ENCODE measurements around the gene PAX5. TPM values are rescaled to one million over a fixed set of nuclear protein-coding genes. Genes with fewer than 3 reads are reported as not detected.

Gene PAX5
- total RNA-seq, 4 donors from 2014 or later: not detected

GRCh38 chr9:36993933-36994764 is 39.9 kb downstream of the PAX5 start:
- 79 to 85% methylated on average over 17 to 19 of the region's 19 CpGs for WGBS, 2 donors
- peaks cover 0 to 63% of the 10 kb centered on the region in 2 donors for H3K27me3 ChIP-seq
- no peaks in the 10 kb centered on the region for H3K4me1 ChIP-seq
- TF ChIP-seq CTCF (IDR thresholded peaks at IDR 0.05) (no peak), EP300 (IDR thresholded peaks at IDR 0.05) (no peak), POLR2A (IDR thresholded peaks at IDR 0.05) (no peak)
- no peaks in the 10 kb centered on the region for H3K36me3 ChIP-seq
- H3K27ac ChIP-seq: no peak overlapping the region
- peaks cover 0 to 20% (median 4%) of the 10 kb centered on the region in 4 donors for H3K9me3 ChIP-seq
- no peak for DNase-seq (ENCODE audit: low spot score in 2 of 2)
- no peak overlapping the region for H3K4me3 ChIP-seq

DNA sequence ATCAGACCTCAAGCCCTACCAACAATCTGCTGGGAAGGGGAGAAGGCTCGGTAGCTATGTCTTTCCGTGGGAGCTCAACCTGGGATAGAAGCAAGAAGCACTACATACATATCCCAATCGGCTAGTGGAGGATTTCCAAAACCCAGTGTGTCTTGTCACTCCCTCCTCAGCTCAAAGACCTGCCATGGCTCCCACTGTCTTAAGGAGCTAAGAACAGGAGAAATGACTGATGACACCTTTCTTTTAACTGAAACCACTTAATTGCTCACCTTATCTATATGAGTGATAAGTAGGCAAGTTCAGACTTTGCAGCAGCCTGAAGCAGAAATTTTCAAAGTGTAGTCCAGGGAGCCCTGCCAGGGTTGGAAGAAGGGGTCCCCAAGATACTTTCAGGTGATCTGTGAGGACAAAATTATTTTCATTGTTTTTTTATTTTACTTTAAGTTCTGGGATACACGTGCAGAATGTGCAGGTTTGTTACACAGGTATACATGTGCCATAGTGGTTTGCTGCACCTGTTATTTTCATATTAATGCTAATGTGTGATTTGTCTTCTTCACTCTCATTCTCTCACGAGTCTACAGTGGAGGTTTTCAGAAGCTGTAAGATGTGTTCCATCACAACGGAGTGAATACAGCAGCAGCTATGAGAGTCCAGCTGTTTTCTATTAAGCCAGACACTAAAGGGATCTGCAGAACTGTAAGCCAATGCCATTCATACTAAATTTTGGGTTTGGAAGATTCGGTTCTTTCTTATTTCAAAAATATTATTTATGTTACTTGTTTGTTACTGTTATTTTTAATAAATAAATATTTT is 41.4 kb downstream of the PAX5 start:
- Histone ChIP-seq H3K9me3 (peaks cover 0 to 20% (median 4%) of the 10 kb centered on the region in 4 donors), H3K4me3 (no peak overlapping the region), H3K36me3 (no peaks in the 10 kb centered on the region), H3K27me3 (peaks cover 0 to 74% of the 10 kb centered on the region in 2 donors), H3K27ac (no peak overlapping the region), H3K4me1 (peaks cover 0 to 6% (median 0%) of the 10 kb centered on the region in 4 donors)
- no peak for DNase-seq (ENCODE audit: low spot score in 2 of 2)
- WGBS, 2 donors: 56 to 57% methylated on average over 7 of the region's 7 CpGs
- TF ChIP-seq POLR2A (IDR thresholded peaks at IDR 0.05): no peak
- TF ChIP-seq EP300 (IDR thresholded peaks at IDR 0.05): no peak
- TF ChIP-seq CTCF (IDR thresholded peaks at IDR 0.05): no peak

DNA sequence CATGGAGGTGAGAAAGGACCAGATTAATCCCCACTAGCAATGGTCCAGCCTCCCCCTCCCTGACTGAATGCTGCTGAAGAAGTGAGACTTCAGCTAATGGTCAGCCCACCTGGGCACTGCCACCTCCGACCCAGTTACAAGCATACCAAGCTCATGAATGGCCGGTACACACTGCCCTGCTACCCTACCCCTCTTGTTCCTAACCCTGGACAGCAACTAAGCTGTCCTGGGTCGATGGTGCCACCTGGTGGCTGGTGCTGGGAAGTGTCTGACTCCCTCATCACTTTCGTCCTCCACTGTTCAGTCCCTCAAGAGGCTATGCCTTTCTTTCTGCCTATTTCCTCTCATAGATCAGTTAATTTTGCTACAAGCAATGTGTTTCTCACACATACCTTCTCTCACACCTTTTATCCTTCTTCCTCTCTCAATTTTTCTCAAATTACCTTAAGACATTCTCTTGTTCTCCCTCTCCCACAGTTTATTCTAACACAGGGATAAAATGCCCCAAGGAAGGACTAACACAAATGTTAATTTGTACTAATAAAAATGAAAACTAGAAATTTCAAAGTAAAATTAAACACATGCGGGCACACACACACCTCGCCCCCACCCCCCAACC is 42.4 kb downstream of the PAX5 start:
- 10 to 18% methylated on average over 6 of the region's 6 CpGs for WGBS, 2 donors
- Histone ChIP-seq H3K4me3 (no peak overlapping the region), H3K36me3 (no peaks in the 10 kb centered on the region), H3K27ac (no peak overlapping the region), H3K27me3 (peaks cover 0 to 82% of the 10 kb centered on the region in 2 donors), H3K4me1 (peaks cover 0 to 16% (median 1%) of the 10 kb centered on the region in 4 donors), H3K9me3 (peaks cover 0 to 20% (median 4%) of the 10 kb centered on the region in 4 donors)
- TF ChIP-seq EP300 (IDR thresholded peaks at IDR 0.05): no peak
- no peak for TF ChIP-seq POLR2A (IDR thresholded peaks at IDR 0.05)
- no peak for TF ChIP-seq CTCF (IDR thresholded peaks at IDR 0.05)
- no peak for DNase-seq (ENCODE audit: low spot score in 2 of 2)

GRCh38 chr9:36988848-36989247 is 45.2 kb downstream of the PAX5 start:
- H3K36me3 ChIP-seq: no peaks in the 10 kb centered on the region
- peaks cover 0 to 88% of the 10 kb centered on the region in 2 donors for H3K27me3 ChIP-seq
- no peak overlapping the region for H3K27ac ChIP-seq
- no peak overlapping the region for H3K4me3 ChIP-seq
- TF ChIP-seq CTCF (IDR thresholded peaks at IDR 0.05): no peak
- TF ChIP-seq POLR2A (IDR thresholded peaks at IDR 0.05): no peak
- no peak for TF ChIP-seq EP300 (IDR thresholded peaks at IDR 0.05)
- no peak for DNase-seq (ENCODE audit: low spot score in 2 of 2)
- H3K4me1 ChIP-seq: peaks cover 0 to 28% (median 3%) of the 10 kb centered on the region in 4 donors
- 28 to 37% methylated on average over 6 of the region's 6 CpGs for WGBS, 2 donors
- H3K9me3 ChIP-seq: peaks cover 0 to 20% (median 4%) of the 10 kb centered on the region in 4 donors
